ENCODE data around the gene CERS6. TPM values are rescaled to one million over a fixed set of nuclear protein-coding genes. Genes with fewer than 3 reads are reported as not detected.

The CERS6 gene
- total RNA-seq, 1 donor from 2014 or later = 22.4 TPM

DNA sequence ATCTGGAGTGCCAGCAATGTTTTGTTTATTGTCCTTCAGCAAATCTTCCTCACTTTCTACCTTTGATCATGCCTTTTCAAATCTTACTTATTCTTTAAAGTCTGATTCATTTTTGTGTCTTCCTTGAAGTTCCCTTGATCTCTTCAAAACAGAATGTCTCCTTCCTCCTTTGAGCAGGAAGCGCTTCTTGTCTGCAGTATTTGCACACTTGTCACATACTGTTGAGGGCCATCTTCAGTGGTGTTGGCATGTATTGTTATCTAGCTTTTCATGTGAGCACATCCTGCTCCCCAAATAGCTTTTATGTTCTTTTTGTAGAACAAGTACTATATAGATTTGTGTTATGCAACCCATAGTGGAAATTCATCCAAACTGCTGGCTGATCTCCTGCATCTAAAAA is 5.9 kb upstream of the CERS6 start:
- intact Hi-C loops (cut with micrococcal nuclease) = loop anchor here (10.0 kb wide), 2 partner anchors 85 to 285 kb away; no protein-coding TSS in a partner anchor
- no peak for DNase-seq (ENCODE audit: low spot score)

DNA sequence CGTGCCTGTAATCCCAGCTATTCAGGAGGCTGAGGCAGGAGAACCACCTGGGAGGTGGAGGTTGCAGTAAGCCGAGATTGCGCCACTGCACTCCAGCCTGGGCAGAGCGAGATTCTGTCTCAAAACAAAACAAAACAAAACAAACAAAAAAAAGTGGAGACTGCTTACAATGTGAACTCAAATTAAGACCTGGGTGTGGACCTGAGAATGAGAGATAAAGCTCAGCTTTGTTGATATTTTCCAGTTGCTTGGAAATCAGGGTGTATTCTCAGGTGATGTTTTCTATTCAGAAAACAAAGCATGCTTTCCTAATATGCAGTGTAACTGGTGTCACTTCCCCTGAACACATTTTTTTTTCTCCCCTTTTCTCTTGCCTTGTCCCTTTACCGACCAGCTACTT is 5.3 kb upstream of the CERS6 start:
- Mint-ChIP-seq H3K27me3 (ENCODE audit: low read depth) (no peaks in the 10 kb centered on the region), H3K4me1 (ENCODE audit: low read depth) (peaks cover 11% of the 10 kb centered on the region), H3K27ac (no peak overlapping the region), H3K4me3 (ENCODE audit: low read depth) (no peak overlapping the region), H3K36me3 (ENCODE audit: low read depth) (peaks cover 4% of the 10 kb centered on the region), H3K9me3 (peaks cover 18% of the 10 kb centered on the region)
- no peak for DNase-seq (ENCODE audit: low spot score)
- intact Hi-C loops (cut with micrococcal nuclease) = loop anchor here (10.0 kb wide), 2 partner anchors 84 to 286 kb away; no protein-coding TSS in a partner anchor

More for the DNA sequence above, 5.9 kb upstream of the CERS6 start:
- H3K27me3 Mint-ChIP-seq (ENCODE audit: low read depth) = no peaks in the 10 kb centered on the region
- H3K4me3 Mint-ChIP-seq (ENCODE audit: low read depth) = no peak overlapping the region
- H3K36me3 Mint-ChIP-seq (ENCODE audit: low read depth) = peaks cover 4% of the 10 kb centered on the region
- peaks cover 23% of the 10 kb centered on the region for H3K9me3 Mint-ChIP-seq
- H3K27ac Mint-ChIP-seq = no peak overlapping the region
- peaks cover 11% of the 10 kb centered on the region for H3K4me1 Mint-ChIP-seq (ENCODE audit: low read depth)

DNA sequence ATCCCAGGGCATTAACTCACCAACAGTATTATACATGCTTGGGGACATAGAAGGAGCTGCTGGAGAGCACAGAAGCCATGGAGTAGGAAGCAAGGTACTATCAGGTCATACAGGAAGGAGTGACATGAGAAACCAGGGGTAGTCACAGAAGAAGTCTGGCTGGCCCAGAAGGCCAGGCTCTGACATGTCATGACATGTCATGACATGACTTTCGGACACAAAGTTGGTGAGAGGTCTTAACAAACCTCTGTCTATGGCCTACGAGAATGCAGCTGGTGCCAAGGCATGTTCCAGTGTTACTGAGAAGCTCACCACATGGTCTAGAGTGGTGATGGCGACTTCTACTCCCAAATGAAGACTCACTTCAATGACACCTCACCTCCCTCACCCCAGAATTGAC is 3.3 kb upstream of the CERS6 start:
- peaks cover 3% of the 10 kb centered on the region for H3K9me3 Mint-ChIP-seq
- H3K4me3 Mint-ChIP-seq (ENCODE audit: low read depth) = no peak overlapping the region
- no peaks in the 10 kb centered on the region for H3K27me3 Mint-ChIP-seq (ENCODE audit: low read depth)
- intact Hi-C loops (cut with micrococcal nuclease) = loop anchor here (10.0 kb wide), 2 partner anchors 82 to 288 kb away; no protein-coding TSS in a partner anchor
- no peak for DNase-seq (ENCODE audit: low spot score)
- H3K27ac Mint-ChIP-seq = no peak overlapping the region
- peaks cover 16% of the 10 kb centered on the region for H3K4me1 Mint-ChIP-seq (ENCODE audit: low read depth)
- no peaks in the 10 kb centered on the region for H3K36me3 Mint-ChIP-seq (ENCODE audit: low read depth)

DNA sequence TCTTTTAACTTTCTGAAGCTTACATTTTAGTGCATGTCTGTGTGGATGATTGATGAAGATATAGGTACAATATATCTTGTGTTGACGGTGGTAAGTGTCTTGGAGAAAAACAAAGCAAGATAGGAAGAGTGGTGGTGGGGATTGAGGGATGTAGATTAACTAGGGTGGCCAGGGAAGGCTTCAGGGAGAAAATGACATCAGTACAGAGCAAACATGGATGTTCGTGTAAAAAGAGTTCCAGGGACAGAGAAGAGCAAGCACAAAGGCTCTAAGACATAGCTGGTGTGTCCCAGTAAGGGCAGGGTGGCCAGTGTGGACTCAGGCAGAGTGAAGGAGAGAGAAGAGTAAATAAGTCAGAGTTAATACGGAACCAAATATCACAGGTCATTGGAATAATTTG is 2.7 kb upstream of the CERS6 start:
- H3K9me3 Mint-ChIP-seq = no peaks in the 10 kb centered on the region
- H3K36me3 Mint-ChIP-seq (ENCODE audit: low read depth) = no peaks in the 10 kb centered on the region
- H3K4me3 Mint-ChIP-seq (ENCODE audit: low read depth) = no peak overlapping the region
- no peaks in the 10 kb centered on the region for H3K27me3 Mint-ChIP-seq (ENCODE audit: low read depth)
- peaks cover 22% of the 10 kb centered on the region for H3K4me1 Mint-ChIP-seq (ENCODE audit: low read depth)
- intact Hi-C loops (cut with micrococcal nuclease) = loop anchor here (10.0 kb wide), 2 partner anchors 81 to 289 kb away; no protein-coding TSS in a partner anchor
- DNase-seq (ENCODE audit: low spot score) = no peak
- H3K27ac Mint-ChIP-seq = no peak overlapping the region

DNA sequence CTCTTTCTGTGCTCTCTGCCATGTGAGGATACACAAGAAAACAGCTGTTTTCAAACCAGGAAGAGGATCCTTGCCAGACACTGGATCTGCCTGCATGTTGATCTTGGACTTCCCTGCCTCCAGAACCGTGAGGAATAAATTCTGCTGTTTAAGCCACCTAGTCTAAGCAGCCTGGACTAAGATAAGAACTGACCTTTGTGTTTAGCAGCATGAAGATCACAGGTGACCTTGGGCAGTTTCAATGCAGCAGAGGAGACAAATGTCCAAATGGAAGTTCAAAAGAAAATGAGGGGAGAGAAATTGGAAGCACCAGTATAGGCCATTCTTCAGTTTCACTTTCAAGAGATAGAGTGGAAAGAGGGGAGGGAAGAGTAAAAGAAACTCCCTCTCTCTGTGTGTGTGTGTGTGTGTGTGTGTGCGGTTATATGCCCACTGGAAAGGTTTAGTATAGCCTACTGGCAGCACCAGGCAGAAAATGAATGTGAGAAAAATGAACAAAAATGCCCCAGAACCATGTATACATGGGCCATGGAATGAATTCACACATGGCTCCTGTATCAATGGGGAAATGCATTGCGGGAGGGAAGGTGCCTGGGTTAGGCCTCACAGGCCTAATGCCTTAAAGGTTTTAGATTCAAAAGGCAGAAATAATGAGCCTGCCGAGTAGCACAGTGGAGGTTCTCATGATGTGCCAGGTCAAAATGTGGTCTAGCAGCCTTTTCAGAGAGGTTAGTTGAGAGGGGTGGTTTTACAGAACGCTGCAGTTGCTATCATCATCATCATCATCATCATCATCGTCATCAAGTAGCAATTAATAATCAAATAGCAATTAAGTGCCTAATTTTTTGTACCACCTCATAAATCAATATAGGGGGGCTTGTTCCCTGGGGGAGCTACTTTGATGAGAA is 1.1 kb upstream of the CERS6 start:
- Mint-ChIP-seq H3K9me3 (no peaks in the 10 kb centered on the region), H3K27me3 (ENCODE audit: low read depth) (no peaks in the 10 kb centered on the region), H3K27ac (no peak overlapping the region), H3K36me3 (ENCODE audit: low read depth) (peaks cover 3% of the 10 kb centered on the region), H3K4me3 (ENCODE audit: low read depth) (no peak overlapping the region), H3K4me1 (ENCODE audit: low read depth) (peaks cover 29% of the 10 kb centered on the region)
- no peak for DNase-seq (ENCODE audit: low spot score)
- intact Hi-C loops (cut with micrococcal nuclease) = loop anchor here (10.0 kb wide), 2 partner anchors 80 to 290 kb away; no protein-coding TSS in a partner anchor

DNA sequence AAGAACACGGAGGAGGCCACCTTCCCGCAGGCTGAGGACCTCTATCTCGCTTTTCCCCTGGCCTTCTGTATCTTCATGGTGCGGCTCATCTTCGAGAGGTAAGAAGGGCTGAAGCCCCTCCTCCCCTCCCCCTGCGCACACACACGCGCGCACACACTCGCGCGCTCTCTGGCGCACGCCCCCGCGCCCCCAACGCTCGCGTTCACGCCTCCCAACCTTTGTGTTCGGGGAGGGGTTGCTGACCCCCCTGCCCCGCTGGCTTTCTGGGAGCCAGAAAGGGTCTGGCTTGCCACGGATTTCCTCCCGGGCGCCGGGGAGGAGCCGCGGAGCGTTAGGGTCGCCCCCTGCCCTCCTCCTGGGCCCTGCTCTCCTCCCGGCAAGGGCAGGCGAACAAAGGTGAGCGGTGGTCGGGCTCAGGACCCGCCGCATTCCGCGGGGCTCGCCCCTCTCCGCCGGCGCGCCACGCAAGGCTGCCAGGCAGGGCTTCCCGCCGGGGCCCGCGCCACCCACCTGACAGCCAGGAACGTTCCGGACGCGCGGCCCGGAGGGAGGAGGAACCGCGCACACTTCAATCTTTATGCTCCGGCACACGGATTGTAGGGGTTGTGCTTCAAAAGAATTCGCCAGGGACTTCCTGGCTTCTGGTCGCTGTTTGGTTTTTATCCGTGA is 583 bp downstream of the CERS6 start:
- Mint-ChIP-seq H3K27me3 (ENCODE audit: low read depth) (no peaks in the 10 kb centered on the region), H3K9me3 (no peaks in the 10 kb centered on the region), H3K4me1 (ENCODE audit: low read depth) (peaks cover 36% of the 10 kb centered on the region), H3K4me3 (ENCODE audit: low read depth) (no peak overlapping the region), H3K36me3 (ENCODE audit: low read depth) (peaks cover 7% of the 10 kb centered on the region), H3K27ac (peak overlapping the region; percentile 60)
- peak; percentile 35 for DNase-seq (ENCODE audit: low spot score)
- intact Hi-C loops (cut with micrococcal nuclease) = loop anchor here (1.0 to 10.0 kb wide), 6 partner anchors 24 to 292 kb away; partner anchors contain the start of gene STK39

DNA sequence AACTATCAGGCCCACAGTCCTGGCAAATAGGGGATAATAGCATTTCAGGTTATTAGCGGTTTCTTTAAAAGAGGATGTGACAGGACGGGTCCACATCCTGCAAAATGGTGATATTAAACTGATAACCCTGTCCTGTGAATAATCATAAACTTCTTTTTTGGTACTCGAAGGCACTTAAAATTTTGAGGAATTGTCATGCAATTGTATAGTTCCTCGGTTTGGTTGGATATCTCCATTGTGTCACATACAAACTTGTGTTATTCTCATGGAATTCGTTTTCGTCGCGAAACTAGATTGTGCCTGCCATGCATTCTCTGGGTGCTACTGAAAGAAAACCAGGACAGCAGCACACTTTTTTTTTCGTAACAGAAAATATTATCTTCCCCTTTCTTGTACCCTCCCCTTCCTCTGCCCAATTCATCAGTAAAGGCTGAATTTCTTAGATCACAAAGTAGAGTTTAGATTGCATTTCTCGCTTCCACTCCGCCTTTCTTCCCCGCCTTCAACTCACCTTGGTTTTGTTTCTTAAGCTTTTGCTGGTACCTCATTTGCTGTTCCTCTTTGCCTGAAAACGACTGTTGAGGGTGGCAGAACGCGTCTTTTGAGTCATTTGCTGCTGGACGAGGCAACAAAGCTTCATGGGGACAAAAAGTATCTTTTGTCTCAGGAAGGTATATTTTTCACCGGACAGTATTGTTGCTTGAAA is 1.3 kb downstream of the CERS6 start:
- H3K4me1 Mint-ChIP-seq (ENCODE audit: low read depth) = peaks cover 40% of the 10 kb centered on the region
- intact Hi-C loops (cut with micrococcal nuclease) = loop anchor here (2.0 to 10.0 kb wide), 4 partner anchors 77 to 293 kb away; partner anchors contain the start of gene STK39
- peak overlapping the region; percentile 56 for H3K27ac Mint-ChIP-seq
- H3K27me3 Mint-ChIP-seq (ENCODE audit: low read depth) = no peaks in the 10 kb centered on the region
- H3K9me3 Mint-ChIP-seq = no peaks in the 10 kb centered on the region
- no peak for DNase-seq (ENCODE audit: low spot score)
- no peak overlapping the region for H3K4me3 Mint-ChIP-seq (ENCODE audit: low read depth)
- peaks cover 9% of the 10 kb centered on the region for H3K36me3 Mint-ChIP-seq (ENCODE audit: low read depth)

DNA sequence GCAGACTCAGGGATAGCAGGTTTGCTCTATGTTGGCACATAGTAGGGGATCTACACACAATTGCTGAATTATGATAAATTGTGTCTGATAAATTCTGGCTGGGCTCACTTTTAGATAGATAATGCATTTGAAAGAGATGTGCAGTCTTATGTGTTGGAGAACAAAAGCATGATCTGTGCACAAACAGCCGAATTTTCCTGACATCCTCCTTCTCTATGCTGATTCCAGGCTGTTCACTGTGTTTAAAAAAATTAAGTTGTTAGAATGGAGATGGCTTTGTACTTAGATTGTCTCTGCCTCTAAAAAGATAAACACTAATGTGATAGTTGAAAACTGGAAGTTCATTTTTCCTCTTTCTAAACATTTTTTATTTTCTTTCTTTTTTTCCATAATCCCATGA is 2.1 kb downstream of the CERS6 start:
- H3K4me3 Mint-ChIP-seq (ENCODE audit: low read depth) = no peak overlapping the region
- H3K27ac Mint-ChIP-seq = no peak overlapping the region
- H3K36me3 Mint-ChIP-seq (ENCODE audit: low read depth) = peaks cover 9% of the 10 kb centered on the region
- no peak for DNase-seq (ENCODE audit: low spot score)
- H3K9me3 Mint-ChIP-seq = no peaks in the 10 kb centered on the region
- H3K4me1 Mint-ChIP-seq (ENCODE audit: low read depth) = peaks cover 40% of the 10 kb centered on the region
- intact Hi-C loops (cut with micrococcal nuclease) = loop anchor here (10.0 kb wide), 2 partner anchors 77 to 293 kb away; no protein-coding TSS in a partner anchor
- H3K27me3 Mint-ChIP-seq (ENCODE audit: low read depth) = no peaks in the 10 kb centered on the region

DNA sequence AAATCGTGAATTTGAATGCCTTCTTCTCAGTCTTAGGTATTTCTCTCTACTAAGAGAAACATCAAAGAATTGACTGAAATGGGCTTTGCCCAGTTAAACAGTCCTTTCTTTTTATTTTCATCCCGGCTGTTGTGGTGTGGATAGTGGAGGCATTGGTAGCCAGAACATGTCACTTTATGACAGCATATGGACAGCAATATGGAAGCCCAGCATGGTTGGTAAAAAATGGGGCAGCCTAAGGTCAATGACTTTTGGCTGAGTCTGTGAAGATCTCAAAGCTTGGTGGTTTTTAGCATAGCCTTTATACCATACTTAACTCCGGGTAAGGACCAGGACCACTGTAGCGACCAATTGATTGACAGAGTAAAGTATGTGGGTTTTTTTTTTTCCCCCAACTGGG is 3.2 kb downstream of the CERS6 start:
- Mint-ChIP-seq H3K4me3 (ENCODE audit: low read depth) (no peak overlapping the region), H3K9me3 (no peaks in the 10 kb centered on the region), H3K27me3 (ENCODE audit: low read depth) (no peaks in the 10 kb centered on the region), H3K4me1 (ENCODE audit: low read depth) (peaks cover 40% of the 10 kb centered on the region), H3K36me3 (ENCODE audit: low read depth) (peaks cover 9% of the 10 kb centered on the region), H3K27ac (no peak overlapping the region)
- intact Hi-C loops (cut with micrococcal nuclease) = loop anchor here (10.0 kb wide), 2 partner anchors 76 to 294 kb away; no protein-coding TSS in a partner anchor
- DNase-seq (ENCODE audit: low spot score) = no peak

DNA sequence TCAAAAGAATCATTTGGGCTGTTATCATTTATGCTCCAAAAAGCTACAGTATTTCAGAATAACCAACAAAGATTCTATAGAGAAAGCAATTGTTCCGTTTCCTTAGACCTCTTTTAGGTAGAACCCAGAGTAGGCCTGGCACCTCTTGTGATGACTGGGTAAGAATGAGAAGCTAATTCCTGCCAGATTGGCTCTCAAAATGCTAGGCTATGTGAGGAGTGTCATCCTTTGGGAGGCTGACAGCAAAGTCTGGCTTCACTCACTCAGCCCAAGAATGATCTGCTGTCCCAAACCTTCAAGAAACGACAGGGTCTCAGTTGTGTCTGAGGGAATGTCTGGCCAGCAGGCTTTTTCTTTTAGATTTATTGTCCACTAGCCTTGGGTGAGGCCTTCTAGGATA is 4.5 kb downstream of the CERS6 start:
- Mint-ChIP-seq H3K27me3 (ENCODE audit: low read depth) (no peaks in the 10 kb centered on the region), H3K36me3 (ENCODE audit: low read depth) (peaks cover 15% of the 10 kb centered on the region), H3K4me1 (ENCODE audit: low read depth) (peaks cover 54% of the 10 kb centered on the region), H3K4me3 (ENCODE audit: low read depth) (no peak overlapping the region), H3K27ac (peak overlapping the region; percentile 6), H3K9me3 (no peaks in the 10 kb centered on the region)
- intact Hi-C loops (cut with micrococcal nuclease) = no loop called here
- DNase-seq (ENCODE audit: low spot score) = no peak

DNA sequence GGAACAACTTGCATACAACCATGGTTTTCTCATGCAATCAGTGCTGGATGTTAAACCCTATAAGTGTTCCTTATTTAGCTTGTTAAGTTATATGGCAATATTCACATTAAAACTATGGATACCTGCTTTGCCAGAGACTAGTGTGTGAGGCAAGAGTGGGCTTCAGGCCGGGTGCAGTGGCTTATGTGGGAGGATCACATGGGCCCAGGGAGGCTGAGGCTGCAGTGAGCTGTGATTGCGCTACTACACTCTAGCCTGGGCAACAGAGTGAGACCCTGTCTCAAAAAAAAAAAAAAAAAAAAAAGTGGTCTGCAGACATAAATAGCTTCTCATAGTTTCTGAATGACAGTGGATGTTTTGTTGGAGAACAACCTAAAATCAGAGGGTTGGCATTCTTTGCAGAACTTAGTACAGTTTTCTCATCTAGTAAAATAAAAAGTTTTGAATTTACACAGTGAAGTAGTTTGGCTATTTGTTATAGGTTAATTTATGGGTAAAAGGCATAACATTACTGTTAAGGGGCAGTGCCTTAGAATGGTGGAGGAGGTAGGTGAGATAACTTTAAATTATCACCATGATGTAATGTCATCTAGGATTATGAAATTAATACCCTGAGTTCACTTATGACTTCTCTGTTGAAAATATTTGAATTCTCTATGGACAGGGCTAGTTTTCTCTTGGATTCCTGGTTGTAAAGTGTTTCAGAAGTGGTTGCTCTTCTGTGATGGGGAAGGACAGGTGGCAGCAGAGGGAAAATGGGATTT is 5.3 kb downstream of the CERS6 start:
- no peaks in the 10 kb centered on the region for H3K9me3 Mint-ChIP-seq
- H3K36me3 Mint-ChIP-seq (ENCODE audit: low read depth) = peaks cover 15% of the 10 kb centered on the region
- peaks cover 62% of the 10 kb centered on the region for H3K4me1 Mint-ChIP-seq (ENCODE audit: low read depth)
- DNase-seq (ENCODE audit: low spot score) = no peak
- H3K27me3 Mint-ChIP-seq (ENCODE audit: low read depth) = no peaks in the 10 kb centered on the region
- no peak overlapping the region for H3K27ac Mint-ChIP-seq
- H3K4me3 Mint-ChIP-seq (ENCODE audit: low read depth) = no peak overlapping the region
- intact Hi-C loops (cut with micrococcal nuclease) = no loop called here

DNA sequence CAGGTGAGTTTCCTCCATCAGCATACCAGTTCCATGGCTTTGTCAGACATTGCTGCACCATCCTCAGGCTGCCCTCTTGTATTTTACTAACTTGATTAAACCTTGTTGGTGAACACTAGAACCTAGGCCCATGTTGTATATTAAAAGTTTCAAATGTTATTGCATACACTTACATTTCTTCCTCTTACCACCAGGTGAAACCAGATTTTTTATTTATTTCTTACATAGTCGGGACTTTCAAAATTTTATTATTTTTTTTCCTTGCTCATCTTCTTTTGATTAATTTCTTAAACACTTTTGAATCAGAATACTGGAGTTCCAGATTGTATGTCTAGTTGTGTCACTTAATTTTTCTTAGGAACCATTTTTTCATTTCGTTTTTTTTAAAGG is 5.9 kb downstream of the CERS6 start:
- no peaks in the 10 kb centered on the region for H3K27me3 Mint-ChIP-seq (ENCODE audit: low read depth)
- DNase-seq (ENCODE audit: low spot score) = no peak
- H3K9me3 Mint-ChIP-seq = no peaks in the 10 kb centered on the region
- H3K27ac Mint-ChIP-seq = no peak overlapping the region
- intact Hi-C loops (cut with micrococcal nuclease) = no loop called here
- H3K36me3 Mint-ChIP-seq (ENCODE audit: low read depth) = peaks cover 15% of the 10 kb centered on the region
- H3K4me3 Mint-ChIP-seq (ENCODE audit: low read depth) = no peak overlapping the region
- peaks cover 67% of the 10 kb centered on the region for H3K4me1 Mint-ChIP-seq (ENCODE audit: low read depth)

Data from activated T-helper 2 cell treated with anti-CD3 and anti-CD28 coated beads, Interferon-gamma antibody, Interleukin-2, Interleukin-4, amounts not matched to agents 10 μg/mL and 5 μg/mL and 100 μg/mL, durations not matched to agents 14 hours and 24 hours and 36 hours (primary cell).